H1 (cell line): Measurements from ENCODE around the gene MCFD2. TPM values are rescaled to one million over a fixed set of nuclear protein-coding genes. Genes with fewer than 3 reads are reported as not detected.

ENCODE experiments used
- CTCF ChIA-PET: fragments of 300-600 bp; sonication (Branson Sonifier 250); formaldehyde crosslinking; loops from one replicate; lab custom pipeline; 2021; ENCODE audit not compliant: partially characterized antibody; lab: Charles Lee
- POLR2A ChIA-PET: fragments of 300-600 bp; sonication (Branson Sonifier 250); formaldehyde crosslinking; loops from one replicate; lab custom pipeline; 2021; ENCODE audit warnings: inconsistent platforms; ENCODE audit not compliant: partially characterized antibody; lab: Charles Lee
- DNase-seq, 2 experiments: peaks; one replicate each; pipeline versions ENCODE4 v3.0.0 to v3.0.0-alpha.2; 2010 to 2022; ENCODE audit warnings: low spot score in 2 of 2, low read depth in 1 of 2, mixed read lengths in 1 of 2
- FAIRE-seq: peaks from 2 replicates; lab custom pipeline; 2011; peaks lifted over from hg19 to GRCh38; lab: Jason Lieb, UNC
- H2AFZ ChIP-seq: 2 replicates; pipeline ENCODE4 v1.8.1; 2012; ENCODE audit warnings: low read length, inconsistent platforms
- H2AK5ac ChIP-seq: 2 replicates; pipeline ENCODE4 v1.6.1; 2013; ENCODE audit warnings: low read depth, low read length
- H2BK120ac ChIP-seq: replicated peaks from 2 replicates; pipeline ENCODE3; 2013; ENCODE audit warnings: low read depth, low read length, inconsistent platforms
- H2BK12ac ChIP-seq: 2 replicates; pipeline ENCODE4 v1.6.1; 2013; ENCODE audit warnings: low read depth, low read length
- H2BK15ac ChIP-seq: 2 replicates; pipeline ENCODE4 v1.6.1; 2013; ENCODE audit warnings: low read length
- H2BK20ac ChIP-seq: 2 replicates; pipeline ENCODE4 v1.6.1; 2013; ENCODE audit warnings: low read length
- H2BK5ac ChIP-seq: 2 replicates; pipeline ENCODE4 v1.6.1; 2013; ENCODE audit warnings: low read depth, low read length
- H3K14ac ChIP-seq: 2 replicates; pipeline ENCODE4 v1.6.1; 2013; ENCODE audit warnings: inconsistent platforms; ENCODE audit not compliant: insufficient read length
- H3K18ac ChIP-seq: 2 replicates; pipeline ENCODE4 v1.6.1; 2013; ENCODE audit warnings: low read length; ENCODE audit errors: extremely low read depth
- H3K23ac ChIP-seq: 2 replicates; pipeline ENCODE4 v1.6.1; 2013; ENCODE audit warnings: inconsistent platforms; ENCODE audit not compliant: insufficient read length
- H3K23me2 ChIP-seq: 2 replicates; pipeline ENCODE4 v1.6.1; 2013; ENCODE audit warnings: low read depth, low read length
- H3K27ac ChIP-seq: 2 replicates; pipeline ENCODE4 v1.6.1; 2011; ENCODE audit warnings: low read depth, low read length, inconsistent platforms
- H3K27me3 ChIP-seq, 4 experiments: replicated peaks in 1 of 4; 1 replicate in 1 of 4; 2 replicates in 3 of 4; pipeline versions ENCODE4 v1.6.1 to v1.8.1; 2011 to 2013; ENCODE audit warnings: low read length in 3 of 4, mild to moderate bottlenecking in 3 of 4, inconsistent platforms in 2 of 4, mixed read lengths in 2 of 4, moderate library complexity in 1 of 4; ENCODE audit not compliant: control insufficient read depth in 3 of 4, insufficient read depth in 3 of 4; ENCODE audit errors: extremely low read depth in 1 of 4
- H3K36me3 ChIP-seq, 4 experiments: 2 replicates each; pipeline versions ENCODE4 v1.6.1 to v1.8.1; 2011 to 2013; ENCODE audit warnings: mild to moderate bottlenecking in 4 of 4, low read length in 3 of 4, moderate library complexity in 2 of 4, control low read depth in 1 of 4, inconsistent platforms in 1 of 4; ENCODE audit not compliant: insufficient read depth in 4 of 4, control insufficient read depth in 2 of 4
- H3K4ac ChIP-seq: replicated peaks from 2 replicates; pipeline ENCODE3; 2013; ENCODE audit warnings: low read length, low read depth, mixed read lengths, inconsistent platforms; ENCODE audit not compliant: insufficient read length
- H3K4me1 ChIP-seq, 4 experiments: replicated peaks in 1 of 4; 1 replicate in 1 of 4; 2 replicates in 3 of 4; pipeline versions ENCODE4 v1.6.1 to v1.8.1; 2011 to 2013; ENCODE audit warnings: low read length in 3 of 4, inconsistent platforms in 2 of 4, mixed read lengths in 1 of 4; ENCODE audit not compliant: insufficient read depth in 4 of 4, control insufficient read depth in 3 of 4
- H3K4me2 ChIP-seq, 2 experiments: 2 replicates each; pipeline versions ENCODE4 v1.6.1 to v1.8.1; 2011 to 2013; ENCODE audit warnings: low read depth in 2 of 2, low read length in 2 of 2, control low read depth in 1 of 2, inconsistent platforms in 1 of 2, mild to moderate bottlenecking in 1 of 2; ENCODE audit not compliant: insufficient read depth in 1 of 2
- H3K4me3 ChIP-seq, 4 experiments: fragments of 200-600, 300-600 bp in 1 of 4; sonication (generic), shearing (Covaris generic), sonication (Bioruptor Twin) in 1 of 4; 2 replicates each; pipeline versions ENCODE4 v1.5.1 to v1.8.1; 2011 to 2016; ENCODE audit warnings: low read length in 4 of 4, low read depth in 3 of 4, control low read depth in 2 of 4, inconsistent platforms in 2 of 4, mild to moderate bottlenecking in 2 of 4, mixed read lengths in 1 of 4, moderate library complexity in 1 of 4; ENCODE audit not compliant: insufficient read depth in 2 of 4; ENCODE audit errors: extremely low read depth in 1 of 4
- H3K56ac ChIP-seq: replicated peaks from 2 replicates; pipeline ENCODE3; 2013; ENCODE audit warnings: low read depth, mild to moderate bottlenecking, mixed read lengths, low read length, inconsistent platforms; ENCODE audit not compliant: insufficient read length
- H3K79me1 ChIP-seq: 2 replicates; pipeline ENCODE4 v1.6.1; 2013; ENCODE audit warnings: low read depth, low read length, control low read depth
- H3K79me2 ChIP-seq, 2 experiments: 2 replicates each; pipeline versions ENCODE4 v1.6.1 to v1.8.1; 2012 to 2013; ENCODE audit warnings: low read length in 2 of 2, mild to moderate bottlenecking in 2 of 2, inconsistent platforms in 1 of 2; ENCODE audit not compliant: insufficient read depth in 2 of 2, control insufficient read depth in 1 of 2
- H3K9ac ChIP-seq, 4 experiments: replicated peaks in 1 of 4; 1 replicate in 1 of 4; 2 replicates in 3 of 4; pipeline versions ENCODE4 v1.6.1 to v1.8.1; 2011 to 2013; ENCODE audit warnings: low read depth in 3 of 4, low read length in 3 of 4, control low read depth in 2 of 4, mild to moderate bottlenecking in 2 of 4, moderate library complexity in 2 of 4, inconsistent platforms in 1 of 4; ENCODE audit errors: extremely low read depth in 1 of 4
- H3K9me3 ChIP-seq, 2 experiments: 2 replicates each; pipeline versions ENCODE4 v1.6.1 to v1.8.1; 2012 to 2013; ENCODE audit warnings: mild to moderate bottlenecking in 2 of 2, moderate library complexity in 2 of 2, control low read depth in 1 of 2, inconsistent platforms in 1 of 2, low read depth in 1 of 2, low read length in 1 of 2, mixed read lengths in 1 of 2; ENCODE audit not compliant: insufficient read depth in 2 of 2
- H4K20me1 ChIP-seq, 2 experiments: replicated peaks in 1 of 2; 2 replicates each; pipeline versions ENCODE3 to v1.8.1; 2011 to 2013; ENCODE audit warnings: inconsistent platforms in 2 of 2, low read length in 2 of 2, mild to moderate bottlenecking in 1 of 2; ENCODE audit not compliant: insufficient read depth in 2 of 2, control insufficient read depth in 1 of 2
- H4K5ac ChIP-seq: 2 replicates; pipeline ENCODE4 v1.6.1; 2013; ENCODE audit warnings: low read length, low read depth, mixed read lengths, inconsistent platforms; ENCODE audit not compliant: insufficient read length
- H4K8ac ChIP-seq: 2 replicates; pipeline ENCODE4 v1.8.0; 2013; ENCODE audit warnings: mild to moderate bottlenecking, moderate library complexity, low read length, inconsistent platforms; ENCODE audit not compliant: insufficient read depth; ENCODE audit errors: extremely low read depth
- H4K91ac ChIP-seq: replicated peaks from 2 replicates; pipeline ENCODE3; 2013; ENCODE audit warnings: low read length, mixed read lengths, inconsistent platforms; ENCODE audit not compliant: insufficient read length
- BCL11A ChIP-seq, 2 experiments: IDR thresholded peaks; one replicate each; pipeline ENCODE4 v1.6.1; 2011; ENCODE audit warnings: low read depth in 2 of 2, low read length in 2 of 2, mild to moderate bottlenecking in 2 of 2
- EZH2 ChIP-seq: fragments of 200-600 bp; sonication (generic); IDR thresholded peaks from 2 replicates; pipeline ENCODE4 v1.7.1; 2012; ENCODE audit warnings: low read depth, mild to moderate bottlenecking, moderate library complexity, low read length, inconsistent platforms; ENCODE audit not compliant: severe bottlenecking
- JUND ChIP-seq: IDR thresholded peaks from 2 replicates; pipeline ENCODE4 v1.6.1; 2011; ENCODE audit warnings: mild to moderate bottlenecking, improper control_type of control experiment, low read length
- RBBP5 ChIP-seq: IDR thresholded peaks from 2 replicates; pipeline ENCODE4 v1.7.1; 2012; ENCODE audit warnings: low read depth, mild to moderate bottlenecking, inconsistent platforms, low read length, moderate library complexity, borderline replicate concordance
- RNF2 ChIP-seq: fragments of 200-900, 300-1000 bp; sonication (generic); IDR thresholded peaks from 2 replicates; pipeline ENCODE4 v1.7.1; 2016; ENCODE audit warnings: borderline replicate concordance, low read depth, mild to moderate bottlenecking, antibody characterized with exemption, low read length; ENCODE audit not compliant: poor library complexity, severe bottlenecking; ENCODE audit errors: missing control alignments
- SAP30 ChIP-seq: fragments of 300-600 bp; sonication (generic); IDR thresholded peaks from 2 replicates; pipeline ENCODE4 v1.7.1; 2012; ENCODE audit warnings: low read length, moderate library complexity, mild to moderate bottlenecking, inconsistent platforms; ENCODE audit not compliant: insufficient read depth, insufficient replicate concordance
- SP4 ChIP-seq: IDR thresholded peaks from 2 replicates; pipeline ENCODE4 v1.6.1; 2012; ENCODE audit warnings: low read length, inconsistent platforms
- TCF12 ChIP-seq: IDR thresholded peaks from 2 replicates; pipeline ENCODE4 v1.6.1; 2011; ENCODE audit warnings: low read depth, mild to moderate bottlenecking, low read length
- WGBS, 2 experiments: shearing (Covaris generic) in 1 of 2; methylation state at CpG; one replicate each; pipeline versions ENCODE4 v1.1.6 to v1.1.7; 2013 to 2015; ENCODE audit warnings: low lambda C conversion rate in 2 of 2, mixed read lengths in 2 of 2, inconsistent platforms in 1 of 2, low coverage in 1 of 2, missing lambda C conversion rate in 1 of 2; ENCODE audit not compliant: insufficient replicate concordance in 2 of 2, insufficient coverage in 1 of 2, insufficient read length in 1 of 2; ENCODE audit errors: extremely low coverage in 1 of 2, missing lambda C conversion rate in 1 of 2; 5-methylcytosine and 5-hydroxymethylcytosine counted together
- polyA plus RNA-seq, 7 experiments: library from polyadenylated mRNA; depleted of rRNA in 3 of 7; stranded (reverse) in 5 of 7; unstranded in 2 of 7; fragments of >200 nt in 5 of 7; fragments of 200-250 nt in 2 of 7; gene quantifications; 1 replicate in 5 of 7; 2 replicates in 1 of 7; 4 replicates in 1 of 7; pipeline versions ENCODE4 v1.2.1 to v1.2.3, GENCODE V29; 2011 to 2013; ENCODE audit warnings: missing spikeins in 2 of 7, mixed read lengths in 2 of 7
- total RNA-seq: library from RNA; stranded (reverse); fragmentation: NEBNext Ultra II Directional; extraction: Animal tissue kit (Norgen Biotek cat#: 25700); gene quantifications from 2 replicates; pipeline ENCODE4 v1.2.1, GENCODE V29; 2021

MCFD2 gene
- total and polyA plus RNA-seq, 2 of the 8 experiments (the other 6 are each of a cell fraction or from before 2014, with no cell fraction given) = 35.2 to 76.2 TPM

GRCh38 chr2:46915811-46916630 is 415 bp upstream of the MCFD2 start:
- Histone ChIP-seq H3K27me3 (no peaks in the 10 kb centered on the region), H4K20me1 (peaks cover 0 to 4% of the 10 kb centered on the region in 2 experiments), H4K91ac (peak overlapping the region; percentile 36), H3K4me2 (peak overlapping the region; percentile 84 to 97), H3K9me3 (no peaks in the 10 kb centered on the region), H2BK120ac (no peak overlapping the region), H3K14ac (no peak overlapping the region), H3K23me2 (peaks cover 9% of the 10 kb centered on the region; the same call in 1 of the 2 replicates), H2AK5ac (no peak overlapping the region), H3K36me3 (no peaks in the 10 kb centered on the region), H3K9ac (peak overlapping the region; percentile 58 to 87 (median 82)), H2BK5ac (peak overlapping the region; percentile 76), H3K56ac (no peak overlapping the region), H2BK20ac (no peak overlapping the region), H4K5ac (peak overlapping the region; percentile 84), H3K79me1 (peaks cover 14% of the 10 kb centered on the region), H3K79me2 (peaks cover 10 to 38% of the 10 kb centered on the region in 2 experiments), H2BK15ac (no peak overlapping the region), H2AFZ (peak overlapping the region; percentile 81), H4K8ac (peak overlapping the region; percentile 60), H3K27ac (peak overlapping the region; percentile 78), H2BK12ac (peak overlapping the region; percentile 44; the same call in 1 of the 2 replicates), H3K4ac (peak overlapping the region; percentile 35), H3K4me1 (peaks cover 0 to 9% (median 2%) of the 10 kb centered on the region in 4 experiments; a peak in 4 of 7 replicates), H3K4me3 (peak overlapping the region; percentile 75 to 89 (median 87)), H3K23ac (no peak overlapping the region), H3K18ac (peak overlapping the region; percentile 91; the same call in 1 of the 2 replicates)
- CTCF ChIA-PET = interaction anchor here (1.3 kb wide), 1 partner anchor 266 kb away, joined by 3 read pairs; no protein-coding TSS in a partner anchor
- WGBS, 2 experiments = 1% methylated on average over 38 of the region's 55 CpGs; no CpG with 5 or more reads in 1 of the 2 experiments
- DNase-seq (peak; percentile 60 to 88), FAIRE-seq (no peak)
- POLR2A ChIA-PET = interaction anchor here (0.7 to 1.2 kb wide), 5 partner anchors 9 to 201 kb away, joined by 3 to 4 read pairs (median 3); no protein-coding TSS in a partner anchor
- no peak for TF ChIP-seq JUND
- TF ChIP-seq RNF2 = no peak
- no peak for TF ChIP-seq SP4
- TF ChIP-seq TCF12 = no peak
- TF ChIP-seq BCL11A (IDR thresholded peaks at IDR 0.05; ENCODE audit: low read depth in 2 of 2, low read length in 2 of 2) = no peak
- TF ChIP-seq RBBP5 = 0 out of 2 replicates have a peak, but pooled peaks have one; percentile 71
- peak; percentile 86 for TF ChIP-seq SAP30
- no peak for TF ChIP-seq EZH2
